HFFc6 (cell line): ENCODE results near the gene TP53AIP1. TPM values are rescaled to one million over a fixed set of nuclear protein-coding genes. Genes with fewer than 3 reads are reported as not detected.

Experiments used
- DNase-seq: peaks from one replicate; pipeline ENCODE4 v3.0.0-alpha.2; 2018
- H3K27ac Mint-ChIP-seq: 2 replicates; pipeline ENCODE4 v1.8.0; 2020; ENCODE audit warnings: mild to moderate bottlenecking, mixed read lengths
- H3K27me3 Mint-ChIP-seq: 2 replicates; pipeline ENCODE4 v1.8.0; 2021; ENCODE audit warnings: mild to moderate bottlenecking, moderate library complexity, mixed read lengths; ENCODE audit not compliant: insufficient read depth
- H3K36me3 Mint-ChIP-seq: 2 replicates; pipeline ENCODE4 v1.8.0; 2021; ENCODE audit warnings: low read depth, mixed read lengths
- H3K4me1 Mint-ChIP-seq: 2 replicates; pipeline ENCODE4 v1.8.0; 2020; ENCODE audit warnings: low read depth, mixed read lengths
- H3K4me3 Mint-ChIP-seq: 2 replicates; pipeline ENCODE4 v1.8.0; 2020; ENCODE audit warnings: mild to moderate bottlenecking, moderate library complexity, mixed read lengths
- H3K9me3 Mint-ChIP-seq: 2 replicates; pipeline ENCODE4 v1.8.0; 2020; ENCODE audit warnings: mild to moderate bottlenecking, mixed read lengths
- total RNA-seq, 6 experiments: library from RNA; stranded (reverse); fragmentation: NEBNext Ultra II Directional; extraction: Animal tissue kit (Norgen Biotek cat#: 25700); gene quantifications; 2 replicates in 1 of 6; 3 replicates in 5 of 6; pipeline ENCODE4 v1.2.3, GENCODE V29; 2021
- TF ChIP-seq, protein P1 (sequence below): fragments of 200-600 bp; sonication (generic); IDR thresholded peaks from 2 replicates; pipeline ENCODE4 v1.5.0; 2021; ENCODE audit warnings: antibody characterized with exemption, mild to moderate bottlenecking

TP53AIP1 gene
- total RNA-seq, 6 experiments from 2014 or later, result not detected

DNA sequence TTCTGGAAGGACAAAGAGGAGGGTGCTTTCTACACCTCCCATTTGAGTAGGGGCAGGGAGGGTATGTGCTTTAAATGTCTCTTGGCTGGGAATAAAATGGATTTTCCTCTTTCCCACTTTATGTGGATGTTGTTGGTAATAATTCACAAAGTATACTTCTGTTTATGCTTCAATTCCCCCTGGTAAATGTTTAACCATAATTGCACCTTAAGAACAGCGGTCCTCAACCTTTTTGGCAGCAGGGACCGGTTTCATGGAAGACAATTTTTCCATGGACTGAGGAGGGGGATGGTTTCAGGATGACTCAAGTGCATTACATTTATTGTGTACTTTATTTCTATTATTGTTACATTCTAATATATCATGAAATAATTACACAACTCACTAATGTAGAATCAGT is 4.0 kb upstream of the TP53AIP1 start:
- peaks cover 32% of the 10 kb centered on the region for H3K27me3 Mint-ChIP-seq

DNA sequence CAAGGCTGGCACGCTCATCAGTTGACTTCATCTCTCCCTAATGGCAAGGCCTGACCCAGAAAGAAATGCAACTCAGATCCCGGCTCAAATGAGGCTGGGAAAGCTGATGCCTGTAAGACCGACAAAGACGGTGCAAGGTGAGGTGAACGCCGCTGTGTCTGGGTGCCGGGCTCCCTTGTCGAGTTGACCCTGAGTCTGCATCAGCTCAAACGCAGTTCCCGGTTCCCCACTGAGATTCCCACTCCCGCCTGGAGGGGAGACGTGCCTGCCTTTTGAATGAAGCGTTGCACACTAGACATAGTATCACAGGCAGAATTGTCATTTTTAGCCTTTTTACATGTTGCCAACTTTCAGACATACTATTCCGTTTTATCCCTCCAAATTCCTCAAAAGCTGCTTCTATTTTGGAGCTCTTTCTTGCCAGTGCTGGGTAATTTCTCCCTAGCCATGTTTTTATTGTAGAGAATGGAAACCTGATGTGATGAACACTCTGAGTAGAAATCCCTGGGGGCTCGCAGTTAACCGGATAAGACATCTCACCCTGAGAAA is 831 bp upstream of the TP53AIP1 start:
- H3K36me3 Mint-ChIP-seq, result no peaks in the 10 kb centered on the region; the same call in 1 of the 2 replicates
- H3K4me3 Mint-ChIP-seq, result no peak overlapping the region
- no peak for DNase-seq
- TF ChIP-seq, protein P1, sequence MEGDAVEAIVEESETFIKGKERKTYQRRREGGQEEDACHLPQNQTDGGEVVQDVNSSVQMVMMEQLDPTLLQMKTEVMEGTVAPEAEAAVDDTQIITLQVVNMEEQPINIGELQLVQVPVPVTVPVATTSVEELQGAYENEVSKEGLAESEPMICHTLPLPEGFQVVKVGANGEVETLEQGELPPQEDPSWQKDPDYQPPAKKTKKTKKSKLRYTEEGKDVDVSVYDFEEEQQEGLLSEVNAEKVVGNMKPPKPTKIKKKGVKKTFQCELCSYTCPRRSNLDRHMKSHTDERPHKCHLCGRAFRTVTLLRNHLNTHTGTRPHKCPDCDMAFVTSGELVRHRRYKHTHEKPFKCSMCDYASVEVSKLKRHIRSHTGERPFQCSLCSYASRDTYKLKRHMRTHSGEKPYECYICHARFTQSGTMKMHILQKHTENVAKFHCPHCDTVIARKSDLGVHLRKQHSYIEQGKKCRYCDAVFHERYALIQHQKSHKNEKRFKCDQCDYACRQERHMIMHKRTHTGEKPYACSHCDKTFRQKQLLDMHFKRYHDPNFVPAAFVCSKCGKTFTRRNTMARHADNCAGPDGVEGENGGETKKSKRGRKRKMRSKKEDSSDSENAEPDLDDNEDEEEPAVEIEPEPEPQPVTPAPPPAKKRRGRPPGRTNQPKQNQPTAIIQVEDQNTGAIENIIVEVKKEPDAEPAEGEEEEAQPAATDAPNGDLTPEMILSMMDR, result no peak
- no peaks in the 10 kb centered on the region for H3K9me3 Mint-ChIP-seq
- H3K27me3 Mint-ChIP-seq, result peaks cover 43% of the 10 kb centered on the region
- H3K4me1 Mint-ChIP-seq, result no peaks in the 10 kb centered on the region
- H3K27ac Mint-ChIP-seq, result no peak overlapping the region

More for the DNA sequence above, 4.0 kb upstream of the TP53AIP1 start:
- no peak overlapping the region for H3K4me3 Mint-ChIP-seq
- peaks cover 5% of the 10 kb centered on the region; the same call in 1 of the 2 replicates for H3K4me1 Mint-ChIP-seq
- no peak overlapping the region for H3K27ac Mint-ChIP-seq
- TF ChIP-seq, protein P1, result no peak
- H3K9me3 Mint-ChIP-seq, result no peaks in the 10 kb centered on the region
- DNase-seq, result no peak
- H3K36me3 Mint-ChIP-seq, result no peaks in the 10 kb centered on the region; the same call in 1 of the 2 replicates

DNA sequence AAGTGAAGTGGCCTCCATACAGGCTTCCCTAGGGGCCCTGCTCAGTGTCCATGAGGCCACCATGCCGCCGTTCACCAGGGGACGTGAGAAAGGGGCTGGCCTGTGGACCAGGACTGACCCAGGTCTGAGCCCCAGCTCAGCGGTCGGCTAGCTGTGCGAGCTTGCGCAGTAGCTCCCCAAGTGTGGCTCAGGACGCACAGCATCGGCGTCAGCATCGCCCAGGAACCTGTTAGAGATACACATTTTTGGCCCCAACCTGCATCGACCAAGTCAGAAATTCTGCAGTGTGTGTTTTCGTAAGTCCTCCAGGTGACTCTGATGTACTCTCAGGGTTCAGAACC is 429 bp downstream of the TP53AIP1 start:
- Mint-ChIP-seq H3K36me3 (no peaks in the 10 kb centered on the region; the same call in 1 of the 2 replicates), H3K27me3 (peaks cover 52% of the 10 kb centered on the region), H3K4me3 (no peak overlapping the region), H3K27ac (no peak overlapping the region), H3K4me1 (no peaks in the 10 kb centered on the region), H3K9me3 (no peaks in the 10 kb centered on the region)
- no peak for DNase-seq
- TF ChIP-seq, protein P1, result no peak

DNA sequence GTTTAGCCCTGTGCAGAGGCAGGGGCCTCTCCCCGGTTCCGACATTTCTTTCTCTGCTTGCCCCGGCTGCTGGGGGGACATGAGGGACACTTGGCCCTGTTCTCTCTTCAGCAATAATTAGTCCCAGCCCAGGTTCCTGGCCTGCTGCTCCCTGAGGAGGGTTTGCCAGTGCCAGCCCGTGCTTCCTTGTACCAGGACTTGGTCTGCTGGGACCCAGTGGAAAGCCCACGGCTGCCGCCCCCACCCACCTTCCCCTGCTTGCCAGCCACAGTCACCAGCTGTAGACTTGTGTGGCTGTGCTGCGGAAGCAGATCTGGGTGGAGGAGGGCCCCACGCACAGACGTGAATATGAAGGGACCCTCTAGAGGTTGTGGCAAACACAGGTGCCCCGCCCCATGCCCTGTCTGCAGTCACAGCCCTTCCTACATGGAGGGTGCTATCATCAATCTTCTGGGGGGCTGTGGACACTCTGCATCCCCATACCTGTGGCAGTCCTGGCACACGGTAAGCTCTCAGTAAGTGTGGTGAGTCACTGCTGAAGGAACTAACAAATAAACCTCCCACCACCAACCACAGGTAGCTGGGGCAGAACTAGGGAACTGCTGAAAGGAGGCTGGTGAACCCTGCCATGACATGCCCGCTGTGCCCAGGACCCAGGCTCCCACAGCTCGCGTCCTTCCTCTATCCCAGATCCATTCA is 949 bp downstream of the TP53AIP1 start:
- Mint-ChIP-seq H3K27ac (no peak overlapping the region), H3K27me3 (peaks cover 50% of the 10 kb centered on the region), H3K4me1 (no peaks in the 10 kb centered on the region), H3K4me3 (no peak overlapping the region), H3K36me3 (no peaks in the 10 kb centered on the region; the same call in 1 of the 2 replicates), H3K9me3 (no peaks in the 10 kb centered on the region)
- TF ChIP-seq, protein P1, result no peak
- no peak for DNase-seq

DNA sequence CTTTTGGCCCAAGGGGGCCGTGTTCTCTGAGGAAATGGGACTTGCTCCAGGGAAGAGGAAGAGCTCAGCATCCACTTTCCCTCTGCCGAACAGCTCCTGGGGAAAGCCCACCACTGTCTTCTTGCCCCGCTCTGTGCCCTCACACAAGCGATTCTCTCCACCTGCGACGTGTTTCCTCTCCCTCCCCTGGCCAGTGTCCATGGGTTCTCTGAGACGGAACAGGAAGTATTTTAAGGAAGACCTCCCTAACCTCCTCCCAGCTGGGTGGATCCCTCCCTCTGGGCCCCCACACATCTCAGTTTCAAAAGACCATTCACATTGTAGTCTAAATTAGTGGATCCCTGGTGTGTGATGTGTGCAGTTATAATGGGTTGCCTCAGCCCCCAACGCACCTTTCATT is 1.6 kb downstream of the TP53AIP1 start:
- no peak for DNase-seq
- Mint-ChIP-seq H3K9me3 (no peaks in the 10 kb centered on the region), H3K27ac (no peak overlapping the region), H3K4me3 (no peak overlapping the region), H3K27me3 (peaks cover 51% of the 10 kb centered on the region), H3K36me3 (no peaks in the 10 kb centered on the region; the same call in 1 of the 2 replicates), H3K4me1 (no peaks in the 10 kb centered on the region)
- TF ChIP-seq, protein P1, result no peak
